OCI-M2 (cell line): ENCODE results near the gene PRKACA.
"Not testable (repeated sequence)": the region's sequence is repeated elsewhere in the genome, so short reads cannot be mapped to it uniquely, and the experiment has no call there.

Source experiments
- DNase-seq: peaks from one replicate; lab custom pipeline; 2025; ENCODE audit not compliant: unreplicated experiment; lab: John Stamatoyannopoulos, UW

PRKACA gene

GRCh38 chr19:14148751-14149410 lies 31.3 kb upstream of the PRKACA start:
- DNase-seq: no peak

GRCh38 chr19:14147797-14148605 lies 30.4 kb upstream of the PRKACA start:
- peak; percentile 60 for DNase-seq

GRCh38 chr19:14146789-14147216 lies 29.2 kb upstream of the PRKACA start:
- no peak for DNase-seq

GRCh38 chr19:14146169-14146568 lies 28.6 kb upstream of the PRKACA start:
- not testable (repeated sequence) for DNase-seq

- DNase-seq: no peak
Observed at GRCh38 chr19:14145381-14145780, 27.8 kb upstream of the PRKACA start.

- DNase-seq: peak; percentile 94
Observed at GRCh38 chr19:14142262-14143190, 25.0 kb upstream of the PRKACA start.

GRCh38 chr19:14141041-14141440 lies 23.5 kb upstream of the PRKACA start:
- DNase-seq: no peak

- no peak for DNase-seq
Observed at GRCh38 chr19:14139944-14140343, 22.4 kb upstream of the PRKACA start.

GRCh38 chr19:14138576-14139265 lies 21.2 kb upstream of the PRKACA start:
- DNase-seq: no peak

GRCh38 chr19:14136509-14137281 lies 19.1 kb upstream of the PRKACA start, which contains the start of gene ASF1B:
Gene ASF1B (minus strand): TSS chr19:14136589. CDS start chr19:14136456, 133 bp downstream.
- DNase-seq: peak; percentile 99

- DNase-seq: no peak
Observed at GRCh38 chr19:14135985-14136508, 18.5 kb upstream of the PRKACA start.

GRCh38 chr19:14135355-14135754 lies 17.8 kb upstream of the PRKACA start:
- DNase-seq: no peak

GRCh38 chr19:14127929-14128509 lies 10.5 kb upstream of the PRKACA start:
- DNase-seq: no peak

GRCh38 chr19:14127176-14127575 lies 9.6 kb upstream of the PRKACA start:
- DNase-seq: no peak

GRCh38 chr19:14122924-14123323 lies 5.4 kb upstream of the PRKACA start:
- DNase-seq: no peak

- DNase-seq: no peak
Observed at GRCh38 chr19:14120497-14120780, 2.9 kb upstream of the PRKACA start.

GRCh38 chr19:14119644-14120496 lies 2.3 kb upstream of the PRKACA start:
- no peak for DNase-seq

GRCh38 chr19:14119146-14119545 lies 1.6 kb upstream of the PRKACA start:
- no peak for DNase-seq
